SU-DHL-6 (cell line): ENCODE measurements around the gene PRSS21.

Experiments
- EZH2phosphoT487 ChIP-seq: fragments of 200-600 bp; sonication (generic), shearing (Covaris generic); conservative IDR thresholded peaks from 2 replicates; pipeline ENCODE4 v1.6.1; 2018; ENCODE audit warnings: mild to moderate bottlenecking, antibody characterized with exemption, low read length, moderate library complexity, mixed read lengths
- TF ChIP-seq, protein P1 (sequence below): fragments of 200-600 bp; sonication (generic); IDR thresholded peaks from one replicate; pipeline ENCODE4 v1.5.1; 2017; ENCODE audit warnings: antibody characterized with exemption, mild to moderate bottlenecking, low read length, moderate library complexity; ENCODE audit not compliant: insufficient read depth, poor library complexity, severe bottlenecking

DNA sequence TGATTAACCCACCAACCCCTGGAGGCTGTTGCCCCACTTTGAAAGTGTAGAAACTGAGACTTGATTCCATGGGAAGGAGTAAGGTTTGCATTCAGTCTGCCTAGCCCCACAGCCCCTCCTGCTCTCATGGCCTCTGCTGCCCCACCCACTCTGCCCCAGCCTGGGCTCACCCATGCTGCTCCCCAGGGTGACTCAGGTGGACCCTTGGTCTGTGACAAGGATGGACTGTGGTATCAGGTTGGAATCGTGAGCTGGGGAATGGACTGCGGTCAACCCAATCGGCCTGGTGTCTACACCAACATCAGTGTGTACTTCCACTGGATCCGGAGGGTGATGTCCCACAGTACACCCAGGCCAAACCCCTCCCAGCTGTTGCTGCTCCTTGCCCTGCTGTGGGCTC, 12.3 kb upstream of the PRSS21 start:
- no peak for TF ChIP-seq EZH2phosphoT487
- TF ChIP-seq, protein P1, sequence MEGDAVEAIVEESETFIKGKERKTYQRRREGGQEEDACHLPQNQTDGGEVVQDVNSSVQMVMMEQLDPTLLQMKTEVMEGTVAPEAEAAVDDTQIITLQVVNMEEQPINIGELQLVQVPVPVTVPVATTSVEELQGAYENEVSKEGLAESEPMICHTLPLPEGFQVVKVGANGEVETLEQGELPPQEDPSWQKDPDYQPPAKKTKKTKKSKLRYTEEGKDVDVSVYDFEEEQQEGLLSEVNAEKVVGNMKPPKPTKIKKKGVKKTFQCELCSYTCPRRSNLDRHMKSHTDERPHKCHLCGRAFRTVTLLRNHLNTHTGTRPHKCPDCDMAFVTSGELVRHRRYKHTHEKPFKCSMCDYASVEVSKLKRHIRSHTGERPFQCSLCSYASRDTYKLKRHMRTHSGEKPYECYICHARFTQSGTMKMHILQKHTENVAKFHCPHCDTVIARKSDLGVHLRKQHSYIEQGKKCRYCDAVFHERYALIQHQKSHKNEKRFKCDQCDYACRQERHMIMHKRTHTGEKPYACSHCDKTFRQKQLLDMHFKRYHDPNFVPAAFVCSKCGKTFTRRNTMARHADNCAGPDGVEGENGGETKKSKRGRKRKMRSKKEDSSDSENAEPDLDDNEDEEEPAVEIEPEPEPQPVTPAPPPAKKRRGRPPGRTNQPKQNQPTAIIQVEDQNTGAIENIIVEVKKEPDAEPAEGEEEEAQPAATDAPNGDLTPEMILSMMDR: no peak
